GM23248 (cell line): Measurements from ENCODE around the gene LIFR.

Source experiments
- EZH2 ChIP-seq: fragments of 200-600 bp; sonication (generic); IDR thresholded peaks from 2 replicates; pipeline ENCODE4 v1.6.1; 2018; ENCODE audit warnings: antibody characterized with exemption, mild to moderate bottlenecking; ENCODE audit not compliant: insufficient read depth, poor library complexity, severe bottlenecking
- EZH2phosphoT487 ChIP-seq: fragments of 200-600 bp; sonication (generic); IDR thresholded peaks from 2 replicates; pipeline ENCODE4 v1.6.1; 2018; ENCODE audit warnings: antibody characterized with exemption, moderate library complexity, mild to moderate bottlenecking, low read depth; ENCODE audit not compliant: insufficient read depth

- TF ChIP-seq EZH2 (no peak), EZH2phosphoT487 (no peak)
Observed at GRCh38 chr5:38582975-38583319, 26.5 kb upstream of the LIFR start.
